Right cardiac atrium (tissue), 5 donors: ENCODE measurements around the gene TBC1D17. TPM values are rescaled to one million over a fixed set of nuclear protein-coding genes. Genes with fewer than 3 reads are reported as not detected.
A peak's percentile ranks its signal among the peaks of the same experiment; 100 is the strongest.

ENCODE experiments used
- ATAC-seq, 2 donors: fragments of 200-7000 bp; cut with Tn5 transposase; one replicate each; pipeline versions ENCODE4 v1.8.0 to v1.9.1; 2020; ENCODE audit warnings: moderate library complexity in 2 of 2, mild to moderate bottlenecking in 1 of 2
- DNase-seq, 3 donors: peaks; one replicate each; pipeline ENCODE4 v3.0.0-alpha.2; 2020
- H3K27ac ChIP-seq: one replicate; pipeline ENCODE4 v1.5.1; 2013; ENCODE audit warnings: mild to moderate bottlenecking, low read length, control low read depth, moderate library complexity
- H3K27me3 ChIP-seq: one replicate; pipeline ENCODE4 v1.6.1; 2013; ENCODE audit not compliant: control insufficient read depth, insufficient read depth
- H3K4me1 ChIP-seq: one replicate; pipeline ENCODE4 v1.6.1; 2013; ENCODE audit warnings: low read length; ENCODE audit not compliant: control insufficient read depth, insufficient read depth
- H3K4me3 ChIP-seq: one replicate; pipeline ENCODE4 v1.5.1; 2013; ENCODE audit warnings: low read length, control low read depth
- H3K9me3 ChIP-seq: one replicate; pipeline ENCODE4 v1.6.1; 2013; ENCODE audit warnings: low read length; ENCODE audit not compliant: control insufficient read depth
- WGBS: extraction: QIAGEN DNeasy Blood & Tissue Kit; methylation state at CpG from one replicate; pipeline ENCODE4 v1.1.7; 2013; 5-methylcytosine and 5-hydroxymethylcytosine counted together
- intact Hi-C, 4 donors: fragments of 100-400 bp; cut with DNase I; formaldehyde crosslinking; loops; one replicate each; pipeline versions ENCODE4 v1.11.0 to v1.14.0; 2022 to 2023
- polyA plus RNA-seq: library from polyadenylated mRNA; stranded (reverse); fragments of 200-250 nt; gene quantifications from one replicate; pipeline ENCODE4 v1.2.3, GENCODE V29; 2013
- total RNA-seq, 4 donors: library from RNA; stranded (reverse); fragmentation: NEBNext Ultra II Directional; extraction: Animal tissue kit (Norgen Biotek cat#: 25700); gene quantifications; one replicate each; pipeline ENCODE4 v1.2.1, GENCODE V29; 2021
- donor health status: healthy with polysubstance abuse.
- donor health status: DM: no; HTN: yes; CAD: no.
- donor health status: DM: no; HTN: no; CAD: no.
- donor health status: DM: no; HTN: yes; CAD: no; lungs with severe emphysema.
- donor health status: DM: yes; HTN: yes; CAD: no.

Gene TBC1D17
- total and polyA plus RNA-seq, 5 donors: 35.6 to 45.7 (median 39.5) TPM

GRCh38 chr19:49912965-49913685 is 35.6 kb downstream of the TBC1D17 start:
- Histone ChIP-seq H3K4me1 (no peaks in the 10 kb centered on the region), H3K4me3 (no peak overlapping the region), H3K27ac (no peak overlapping the region), H3K9me3 (no peaks in the 10 kb centered on the region), H3K27me3 (no peaks in the 10 kb centered on the region)
- ATAC-seq (no peak), DNase-seq (peak in 1 of 3 donors; percentile 58)
- 79% methylated on average over 21 of the region's 21 CpGs for WGBS
- intact Hi-C loops: no loop called here

- H3K4me1 ChIP-seq: no peaks in the 10 kb centered on the region
- H3K27ac ChIP-seq: no peak overlapping the region
- H3K9me3 ChIP-seq: no peaks in the 10 kb centered on the region
- H3K27me3 ChIP-seq: no peaks in the 10 kb centered on the region
- WGBS: 88% methylated on average over 10 of the region's 10 CpGs
- ATAC-seq: no peak
- peak in 1 of 3 donors; percentile 18 for DNase-seq
- H3K4me3 ChIP-seq: no peak overlapping the region
- intact Hi-C loops: no loop called here
Observed at GRCh38 chr19:49913720-49914119, 36.2 kb downstream of the TBC1D17 start.

GRCh38 chr19:49915271-49915670 is 37.8 kb downstream of the TBC1D17 start:
- intact Hi-C loops: no loop called here
- H3K4me1 ChIP-seq: no peaks in the 10 kb centered on the region
- no peak overlapping the region for H3K27ac ChIP-seq
- H3K27me3 ChIP-seq: no peaks in the 10 kb centered on the region
- ATAC-seq (no peak), DNase-seq (peak in 1 of 3 donors; percentile 7)
- H3K4me3 ChIP-seq: no peak overlapping the region
- WGBS: 99% methylated on average over 6 of the region's 6 CpGs
- no peaks in the 10 kb centered on the region for H3K9me3 ChIP-seq

GRCh38 chr19:49916839-49917733 is 39.6 kb downstream of the TBC1D17 start:
- no peak for ATAC-seq
- intact Hi-C loops: no loop called here

GRCh38 chr19:49918089-49918488 is 40.6 kb downstream of the TBC1D17 start:
- no peak for ATAC-seq
- DNase-seq: no peak
- WGBS: 94% methylated on average over 8 of the region's 8 CpGs
- no peak overlapping the region for H3K4me3 ChIP-seq
- H3K9me3 ChIP-seq: no peaks in the 10 kb centered on the region
- intact Hi-C loops: no loop called here
- no peaks in the 10 kb centered on the region for H3K4me1 ChIP-seq
- no peaks in the 10 kb centered on the region for H3K27me3 ChIP-seq
- H3K27ac ChIP-seq: no peak overlapping the region

More at GRCh38 chr19:49916839-49917733, 39.6 kb downstream of the TBC1D17 start:
- DNase-seq: peak in 1 of 3 donors; percentile 44
- Histone ChIP-seq H3K27me3 (no peaks in the 10 kb centered on the region), H3K27ac (no peak overlapping the region), H3K4me1 (no peaks in the 10 kb centered on the region), H3K4me3 (no peak overlapping the region), H3K9me3 (no peaks in the 10 kb centered on the region)
- WGBS: 81% methylated on average over 21 of the region's 21 CpGs

- Histone ChIP-seq H3K27ac (no peak overlapping the region), H3K9me3 (no peaks in the 10 kb centered on the region), H3K4me3 (no peak overlapping the region), H3K27me3 (no peaks in the 10 kb centered on the region), H3K4me1 (no peaks in the 10 kb centered on the region)
- intact Hi-C loops: no loop called here
- DNase-seq (peak in 1 of 3 donors; percentile 25), ATAC-seq (no peak)
- WGBS: 92% methylated on average over 24 of the region's 24 CpGs
Observed at GRCh38 chr19:49920624-49921363, 43.3 kb downstream of the TBC1D17 start.

GRCh38 chr19:49921871-49922795 is 44.6 kb downstream of the TBC1D17 start:
- H3K27me3 ChIP-seq: no peaks in the 10 kb centered on the region
- ATAC-seq (no peak), DNase-seq (peak in 1 of 3 donors; percentile 45)
- H3K27ac ChIP-seq: no peak overlapping the region
- 85% methylated on average over 22 of the region's 22 CpGs for WGBS
- no peaks in the 10 kb centered on the region for H3K4me1 ChIP-seq
- intact Hi-C loops: no loop called here
- H3K9me3 ChIP-seq: no peaks in the 10 kb centered on the region
- H3K4me3 ChIP-seq: no peak overlapping the region

GRCh38 chr19:49923055-49924003 is 45.8 kb downstream of the TBC1D17 start:
- ATAC-seq (no peak), DNase-seq (peak in 2 of 3 donors; percentile 31 to 54)
- WGBS: 85% methylated on average over 31 of the region's 31 CpGs
- no peaks in the 10 kb centered on the region for H3K27me3 ChIP-seq
- H3K27ac ChIP-seq: no peak overlapping the region
- H3K4me3 ChIP-seq: no peak overlapping the region
- no peaks in the 10 kb centered on the region for H3K9me3 ChIP-seq
- peaks cover 6% of the 10 kb centered on the region for H3K4me1 ChIP-seq
- intact Hi-C loops: no loop called here

GRCh38 chr19:49924004-49924880 is 46.7 kb downstream of the TBC1D17 start:
- 68% methylated on average over 25 of the region's 25 CpGs for WGBS
- Histone ChIP-seq H3K27me3 (no peaks in the 10 kb centered on the region), H3K4me3 (no peak overlapping the region), H3K9me3 (no peaks in the 10 kb centered on the region), H3K4me1 (peaks cover 6% of the 10 kb centered on the region), H3K27ac (no peak overlapping the region)
- ATAC-seq (no peak), DNase-seq (peak in 2 of 3 donors; percentile 32 to 47)
- intact Hi-C loops: no loop called here
